ENCODE measurements around the gene GAB1.
A peak's percentile ranks its signal among the peaks of the same experiment; 100 is the strongest.

GAB1 gene

GRCh38 chr4:143359644-143360193, 23.0 kb downstream of the GAB1 start:
- no peak for DNase-seq

GRCh38 chr4:143360838-143361625, 24.4 kb downstream of the GAB1 start:
- DNase-seq = no peak

GRCh38 chr4:143362349-143363046, 25.8 kb downstream of the GAB1 start:
- no peak for DNase-seq

GRCh38 chr4:143363332-143363731, 26.7 kb downstream of the GAB1 start:
- no peak for DNase-seq

GRCh38 chr4:143364063-143364462, 27.4 kb downstream of the GAB1 start:
- DNase-seq = no peak

GRCh38 chr4:143367863-143368262, 31.2 kb downstream of the GAB1 start:
- DNase-seq = no peak

- DNase-seq = no peak
These were observed 32.9 kb downstream of the GAB1 start for GRCh38 chr4:143369552-143369951.

GRCh38 chr4:143372093-143372915, 35.6 kb downstream of the GAB1 start:
- DNase-seq = no peak

- DNase-seq = no peak
These were observed 37.6 kb downstream of the GAB1 start for GRCh38 chr4:143374255-143374654.

GRCh38 chr4:143374771-143375170, 38.1 kb downstream of the GAB1 start:
- no peak for DNase-seq

GRCh38 chr4:143375326-143376073, 38.8 kb downstream of the GAB1 start:
- DNase-seq = no peak

GRCh38 chr4:143377611-143378099, 41.0 kb downstream of the GAB1 start:
- DNase-seq = no peak

GRCh38 chr4:143380629-143381028, 44.0 kb downstream of the GAB1 start:
- no peak for DNase-seq

- DNase-seq = no peak
These were observed 44.8 kb downstream of the GAB1 start for GRCh38 chr4:143381189-143382118.

- DNase-seq = no peak
These were observed 45.9 kb downstream of the GAB1 start for GRCh38 chr4:143382596-143382995.

- DNase-seq = no peak
These were observed 46.4 kb downstream of the GAB1 start for GRCh38 chr4:143383005-143383574.

GRCh38 chr4:143384381-143384994, 47.8 kb downstream of the GAB1 start:
- DNase-seq = no peak

GRCh38 chr4:143386812-143387211, 50.1 kb downstream of the GAB1 start:
- no peak for DNase-seq

GRCh38 chr4:143389579-143390195, 53.0 kb downstream of the GAB1 start:
- peak; percentile 48 for DNase-seq

GRCh38 chr4:143390764-143391163, 54.1 kb downstream of the GAB1 start:
- no peak for DNase-seq
